WTC11 (cell line): ENCODE data around the gene ADGRF5. TPM values are rescaled to one million over a fixed set of nuclear protein-coding genes. Genes with fewer than 3 reads are reported as not detected.

Experiments used
- ATAC-seq: fragments of 200-7000 bp; cut with Tn5 transposase; 2 replicates; pipeline ENCODE4 v1.10.0; 2021; ENCODE audit warnings: mild to moderate bottlenecking, moderate library complexity
- CTCF ChIA-PET: fragments of 300-600 bp; sonication (Branson Sonifier 250); formaldehyde crosslinking; loops from one replicate; lab custom pipeline; 2021; ENCODE audit warnings: antibody characterized with exemption; lab: Charles Lee
- POLR2A ChIA-PET: fragments of 350-600 bp; sonication (Branson Sonifier 250); formaldehyde crosslinking; loops from one replicate; lab custom pipeline; 2021; ENCODE audit warnings: antibody characterized with exemption; lab: Charles Lee
- DNase-seq: peaks from one replicate; pipeline ENCODE4 v3.0.0; 2021; ENCODE audit warnings: low spot score
- H3K27ac Mint-ChIP-seq: 2 replicates; pipeline ENCODE4 v1.8.0; 2021; ENCODE audit warnings: mixed read lengths
- H3K27me3 Mint-ChIP-seq: 2 replicates; pipeline ENCODE4 v1.8.0; 2021; ENCODE audit warnings: low read depth, mild to moderate bottlenecking, moderate library complexity, mixed read lengths
- H3K36me3 Mint-ChIP-seq: 2 replicates; pipeline ENCODE4 v1.8.0; 2021; ENCODE audit warnings: mixed read lengths
- H3K4me1 Mint-ChIP-seq: 2 replicates; pipeline ENCODE4 v1.8.0; 2022; ENCODE audit warnings: mixed read lengths
- H3K4me3 Mint-ChIP-seq: 2 replicates; pipeline ENCODE4 v1.8.0; 2021; ENCODE audit warnings: mild to moderate bottlenecking, moderate library complexity, mixed read lengths
- H3K9me3 Mint-ChIP-seq: 2 replicates; pipeline ENCODE4 v1.8.0; 2021; ENCODE audit warnings: mixed read lengths
- AFF4 ChIP-seq: sonication (generic); formaldehyde crosslinking; IDR thresholded peaks from 2 replicates; pipeline ENCODE4 v1.8.1; 2023; ENCODE audit warnings: mild to moderate bottlenecking, missing genetic modification reagents, borderline replicate concordance
- ARID4B ChIP-seq: sonication (generic); formaldehyde crosslinking; IDR thresholded peaks from 2 replicates; pipeline ENCODE4 v1.8.0; 2023; ENCODE audit warnings: missing genetic modification reagents, mild to moderate bottlenecking, borderline replicate concordance
- E2F4 ChIP-seq: sonication (generic); formaldehyde crosslinking; IDR thresholded peaks from 2 replicates; pipeline ENCODE4 v1.8.1; 2022; ENCODE audit warnings: low read depth, mild to moderate bottlenecking, moderate library complexity, missing genetic modification reagents, borderline replicate concordance
- ESRRA ChIP-seq: sonication (generic); formaldehyde crosslinking; IDR thresholded peaks from 2 replicates; pipeline ENCODE4 v1.8.1; 2022; ENCODE audit warnings: mild to moderate bottlenecking, missing genetic modification reagents, borderline replicate concordance
- FOXP1 ChIP-seq: sonication (generic); formaldehyde crosslinking; IDR thresholded peaks from 2 replicates; pipeline ENCODE4 v1.8.0; 2022; ENCODE audit warnings: missing genetic modification reagents, mild to moderate bottlenecking, moderate library complexity, borderline replicate concordance
- GABPB1 ChIP-seq: sonication (generic); formaldehyde crosslinking; IDR thresholded peaks from 2 replicates; pipeline ENCODE4 v1.8.1; 2023; ENCODE audit warnings: mild to moderate bottlenecking, missing genetic modification reagents
- GRHL2 ChIP-seq: fragments of 250-450 bp; sonication (Bioruptor Pico); IDR thresholded peaks from 2 replicates; pipeline ENCODE4 v1.8.0; 2022; ENCODE audit warnings: mild to moderate bottlenecking, moderate library complexity; ENCODE audit not compliant: insufficient replicate concordance, severe bottlenecking
- IRF1 ChIP-seq: sonication (generic); formaldehyde crosslinking; IDR thresholded peaks from 2 replicates; pipeline ENCODE4 v1.8.0; 2023; ENCODE audit warnings: missing genetic modification reagents
- JAZF1 ChIP-seq: fragments of 250-450 bp; sonication (Bioruptor Pico); IDR thresholded peaks from 2 replicates; pipeline ENCODE4 v1.9.0; 2021; ENCODE audit warnings: moderate library complexity, mild to moderate bottlenecking, inconsistent platforms
- NFYB ChIP-seq: sonication (generic); formaldehyde crosslinking; conservative IDR thresholded peaks from 2 replicates; pipeline ENCODE4 v1.8.0; 2022; ENCODE audit warnings: low read depth, missing genetic modification reagents
- NR1H2 ChIP-seq: sonication (generic); formaldehyde crosslinking; IDR thresholded peaks from 2 replicates; pipeline ENCODE4 v1.9.0; 2021; ENCODE audit warnings: mild to moderate bottlenecking, moderate library complexity, missing genetic modification reagents
- PRDM15 ChIP-seq: sonication (generic); formaldehyde crosslinking; IDR thresholded peaks from 2 replicates; pipeline ENCODE4 v1.8.0; 2022; ENCODE audit warnings: missing genetic modification reagents
- PRRX2 ChIP-seq: fragments of 250-450 bp; sonication (Bioruptor Pico); IDR thresholded peaks from 2 replicates; pipeline ENCODE4 v1.8.0; 2021; ENCODE audit warnings: mild to moderate bottlenecking
- SOX15 ChIP-seq: fragments of 250-450 bp; sonication (Bioruptor Pico); IDR thresholded peaks from 2 replicates; pipeline ENCODE4 v1.9.0; 2021; ENCODE audit warnings: mild to moderate bottlenecking
- SP1 ChIP-seq: sonication (generic); formaldehyde crosslinking; conservative IDR thresholded peaks from 2 replicates; pipeline ENCODE4 v1.8.1; 2022; ENCODE audit warnings: missing genetic modification reagents
- TEAD1 ChIP-seq: sonication (generic); formaldehyde crosslinking; IDR thresholded peaks from 2 replicates; pipeline ENCODE4 v1.8.0; 2022; ENCODE audit warnings: mild to moderate bottlenecking, missing genetic modification reagents
- ZNF138 ChIP-seq: sonication (generic); formaldehyde crosslinking; conservative IDR thresholded peaks from 2 replicates; pipeline ENCODE4 v1.8.1; 2022; ENCODE audit warnings: mild to moderate bottlenecking, moderate library complexity, missing genetic modification reagents
- ZNF232 ChIP-seq: sonication (generic); formaldehyde crosslinking; IDR thresholded peaks from 2 replicates; pipeline ENCODE4 v1.8.0; 2022; ENCODE audit warnings: mild to moderate bottlenecking, missing genetic modification reagents
- ZNF423 ChIP-seq: fragments of 250-450 bp; sonication (Bioruptor Pico); IDR thresholded peaks from 2 replicates; pipeline ENCODE4 v2.1.2; 2022; ENCODE audit warnings: mild to moderate bottlenecking, moderate library complexity
- ZSCAN18 ChIP-seq: fragments of 250-450 bp; sonication (Bioruptor Pico); IDR thresholded peaks from 2 replicates; pipeline ENCODE4 v2.1.2; 2022; ENCODE audit warnings: mild to moderate bottlenecking, moderate library complexity
- total RNA-seq: library from RNA; stranded (reverse); gene quantifications from 3 replicates; pipeline ENCODE4 v1.2.3, GENCODE V29; 2021

Gene ADGRF5
- total RNA-seq, 1 experiment from 2014 or later: 0.24 TPM

- TF ChIP-seq AFF4: no peak
Measured at GRCh38 chr6:46816626-46817025, 105.1 kb downstream of the ADGRF5 start (continued).

GRCh38 chr6:46815130-46815529 is 106.6 kb downstream of the ADGRF5 start:
- POLR2A ChIA-PET: no interaction called here
- Mint-ChIP-seq H3K9me3 (peaks cover 28% of the 10 kb centered on the region), H3K4me3 (no peak overlapping the region), H3K36me3 (no peaks in the 10 kb centered on the region), H3K27ac (no peak overlapping the region), H3K27me3 (no peaks in the 10 kb centered on the region), H3K4me1 (peaks cover 4% of the 10 kb centered on the region; the same call in 1 of the 2 replicates)
- TF ChIP-seq TEAD1 (CRISPR knock-in tag) (no peak), PRRX2 (no peak), FOXP1 (CRISPR knock-in tag) (no peak), ZNF423 (no peak), JAZF1 (CRISPR knock-in tag) (no peak)
- CTCF ChIA-PET: no interaction called here
- DNase-seq (no peak), ATAC-seq (no peak)

GRCh38 chr6:46808806-46809205 is 112.9 kb downstream of the ADGRF5 start:
- ChIA-PET POLR2A (no interaction called here), CTCF (no interaction called here)
- H3K36me3 Mint-ChIP-seq: no peaks in the 10 kb centered on the region
- H3K4me1 Mint-ChIP-seq: no peaks in the 10 kb centered on the region
- H3K27me3 Mint-ChIP-seq: no peaks in the 10 kb centered on the region; the same call in 1 of the 2 replicates
- peaks cover 17% of the 10 kb centered on the region for H3K9me3 Mint-ChIP-seq
- no peak for ATAC-seq
- DNase-seq: no peak
- no peak overlapping the region for H3K4me3 Mint-ChIP-seq
- H3K27ac Mint-ChIP-seq: no peak overlapping the region
- TF ChIP-seq ESRRA (CRISPR knock-in tag) (no peak), PRDM15 (CRISPR knock-in tag) (no peak), E2F4 (CRISPR knock-in tag) (no peak), ZSCAN18 (CRISPR knock-in tag) (no peak), ZNF232 (CRISPR knock-in tag) (no peak), NFYB (CRISPR knock-in tag) (no peak), SOX15 (CRISPR knock-in tag) (no peak), GRHL2 (CRISPR knock-in tag) (no peak), ARID4B (CRISPR knock-in tag) (no peak), NR1H2 (no peak), GABPB1 (no peak), SP1 (CRISPR knock-in tag) (no peak), IRF1 (CRISPR knock-in tag) (no peak), ZNF138 (CRISPR knock-in tag) (no peak)
